HG03460 (cell line): ENCODE measurements around the gene NOL4L.
"Not testable (repeated sequence)": the region's sequence is repeated elsewhere in the genome, so short reads cannot be mapped to it uniquely, and the experiment has no call there.

ENCODE experiments used
- ATAC-seq: cut with Tn5 transposase; IDR thresholded peaks from one replicate; pipeline ENCODE4 v1.9.1; 2021; ENCODE audit not compliant: unreplicated experiment

NOL4L gene

GRCh38 chr20:32474967-32475811 lies 109.9 kb downstream of the NOL4L start:
- no peak for ATAC-seq

GRCh38 chr20:32474717-32474966 lies 110.5 kb downstream of the NOL4L start:
- ATAC-seq: no peak

GRCh38 chr20:32474009-32474716 lies 111.0 kb downstream of the NOL4L start:
- no peak for ATAC-seq

- no peak for ATAC-seq
Measured at GRCh38 chr20:32473231-32474008, 111.7 kb downstream of the NOL4L start.

- no peak for ATAC-seq
Measured at GRCh38 chr20:32472581-32473207, 112.4 kb downstream of the NOL4L start.

- ATAC-seq: no peak
Measured at GRCh38 chr20:32470940-32471339, 114.2 kb downstream of the NOL4L start.

GRCh38 chr20:32470025-32470861 lies 114.9 kb downstream of the NOL4L start:
- no peak for ATAC-seq

GRCh38 chr20:32468860-32469259 lies 116.3 kb downstream of the NOL4L start:
- ATAC-seq: no peak

GRCh38 chr20:32468313-32468640 lies 116.9 kb downstream of the NOL4L start:
- no peak for ATAC-seq

- no peak for ATAC-seq
Measured at GRCh38 chr20:32467506-32468312, 117.4 kb downstream of the NOL4L start.

- ATAC-seq: no peak
Measured at GRCh38 chr20:32466739-32467505, 118.2 kb downstream of the NOL4L start.

GRCh38 chr20:32465901-32466675 lies 119.0 kb downstream of the NOL4L start:
- not testable (repeated sequence) for ATAC-seq

- no peak for ATAC-seq
Measured at GRCh38 chr20:32465092-32465900, 119.8 kb downstream of the NOL4L start.

- ATAC-seq: no peak
Measured at GRCh38 chr20:32464401-32465091, 120.6 kb downstream of the NOL4L start.

- no peak for ATAC-seq
Measured at GRCh38 chr20:32463642-32464400, 121.3 kb downstream of the NOL4L start.
